Heart right ventricle (tissue), 16 donors: ENCODE measurements around the gene EIF5. TPM values are rescaled to one million over a fixed set of nuclear protein-coding genes. Genes with fewer than 3 reads are reported as not detected.

Experiments
- ATAC-seq, 8 donors: fragments of 200-7000 bp; cut with Tn5 transposase; one replicate each; pipeline ENCODE4 v1.9.1; 2020; ENCODE audit warnings: mild to moderate bottlenecking in 8 of 8, moderate library complexity in 8 of 8, moderate number of reproducible peaks in 1 of 8
- DNase-seq, 2 donors: peaks; one replicate each; pipeline ENCODE4 v3.0.0-alpha.2; 2020
- H3K27ac ChIP-seq, 10 donors: fragments of 200-600 bp; sonication (generic) in 2 of 10; one replicate each; pipeline versions ENCODE4 v1.5.0 to v1.8.0; 2020 to 2022; ENCODE audit warnings: mild to moderate bottlenecking in 3 of 10
- H3K27me3 ChIP-seq, 7 donors: fragments of 200-600 bp; one replicate each; pipeline ENCODE4 v1.8.0; 2021 to 2022; ENCODE audit warnings: mild to moderate bottlenecking in 2 of 7
- H3K36me3 ChIP-seq, 9 donors: fragments of 200-600 bp; sonication (generic) in 1 of 9; one replicate each; pipeline versions ENCODE4 v1.5.0 to v1.8.0; 2020 to 2022; ENCODE audit warnings: mild to moderate bottlenecking in 2 of 9
- H3K4me1 ChIP-seq, 9 donors: fragments of 200-600 bp; sonication (generic) in 1 of 9; one replicate each; pipeline versions ENCODE4 v1.5.0 to v1.8.0; 2020 to 2022; ENCODE audit warnings: mild to moderate bottlenecking in 4 of 9
- H3K4me3 ChIP-seq, 10 donors: fragments of 200-600 bp; sonication (generic) in 2 of 10; one replicate each; pipeline versions ENCODE4 v1.5.0 to v1.8.0; 2020 to 2022; ENCODE audit warnings: mild to moderate bottlenecking in 7 of 10, moderate library complexity in 2 of 10
- H3K9me3 ChIP-seq, 11 donors: fragments of 200-600 bp in 10 of 11; sonication (generic) in 2 of 11; one replicate each; pipeline versions ENCODE4 v1.5.0 to v1.8.0; 2013 to 2022; ENCODE audit warnings: mild to moderate bottlenecking in 2 of 11, control low read depth in 1 of 11, moderate library complexity in 1 of 11
- CTCF ChIP-seq, 9 donors: fragments of 200-600 bp; sonication (generic) in 2 of 9; IDR thresholded peaks; one replicate each; pipeline versions ENCODE4 v1.5.0 to v1.8.0; 2021 to 2022; ENCODE audit warnings: antibody characterized with exemption in 9 of 9, mild to moderate bottlenecking in 5 of 9, moderate library complexity in 1 of 9
- WGBS, 2 donors: extraction: QIAGEN DNeasy Blood & Tissue Kit; methylation state at CpG; one replicate each; pipeline ENCODE4 v1.1.7; 2013; ENCODE audit warnings: inconsistent platforms in 1 of 2; 5-methylcytosine and 5-hydroxymethylcytosine counted together
- intact Hi-C, 10 donors: fragments of 100-400 bp; cut with DNase I; formaldehyde crosslinking; loops; one replicate each; pipeline versions ENCODE4 v1.11.1 to v1.14.2; 2022
- polyA plus RNA-seq, 2 donors: library from polyadenylated mRNA; stranded (reverse); fragments of 200-250 nt; gene quantifications; one replicate each; pipeline ENCODE4 v1.2.3, GENCODE V29; 2013
- total RNA-seq, 10 donors: library from RNA; stranded (reverse); fragmentation: NEBNext Ultra II Directional in 3 of 10; extraction: Animal tissue kit (Norgen Biotek cat#: 25700) in 3 of 10; gene quantifications; one replicate each; pipeline versions ENCODE4 v1.2.1 to v1.2.4, GENCODE V29; 2021 to 2023
- donor health status: Arrhythmogenic right ventricular cardiomyopathy.
- donor health status: ischemic (EF 13 %, LVEDD 7.1; RV severe dilation, severe dysfunction).
- donor health status: healthy with polysubstance abuse.
- donor health status: DM: no; HTN: yes; CAD: no.
- donor health status: DM: no; HTN: no; CAD: no.
- donor health status: ischemic (EF 25% LVEDD 6.9; RV normal size, moderate dysfunction).
- donor health status: ischemic (EF 25% LVEDD 5.7; RV mildly dilated, moderate dysfunction).
- donor health status: healthy.
- donor health status: DM: yes; HTN: yes; CAD: no.
- donor health status: Ischemic cardiomyopathy.
- donor health status: ischemic (EF 35%, LVEDD 5.7; RV mildly dilated, moderate dysfunction).
- donor health status: nonischemic (EF 11% LVEDD 7.7; RV severe dilation, severe dysfunction).
- donor health status: DM: yes; HTN: yes; CAD: no.
- donor health status: PGD.
- donor health status: ischemic (EF 29% LVEDD 5.4; RV normal size, mild dysfunction).
- donor health status: nonischemic (EF 23%, LVEDD 6.1; RV moderate dilation, normal function).

EIF5 gene
- total and polyA plus RNA-seq, 12 donors, result 56.7 to 323 (median 230) TPM

- WGBS, 2 donors, result 62 to 63% methylated on average over 14 of the region's 14 CpGs
- H3K27ac ChIP-seq, result peak overlapping the region in 3 of 10 donors; percentile 36 to 70 (median 52)
- intact Hi-C loops, result no loop called here
Observed at GRCh38 chr14:103315351-103315911, 18.6 kb upstream of the EIF5 start.

GRCh38 chr14:103315941-103316340 lies 18.1 kb upstream of the EIF5 start:
- no peak for DNase-seq
- Histone ChIP-seq H3K4me3 (no peak overlapping the region), H3K36me3 (no peaks in the 10 kb centered on the region), H3K27me3 (peaks cover 0 to 11% (median 0%) of the 10 kb centered on the region in 7 donors), H3K27ac (peak overlapping the region in 3 of 10 donors; percentile 36 to 70 (median 52)), H3K4me1 (peaks cover 0 to 18% (median 4%) of the 10 kb centered on the region in 9 donors), H3K9me3 (no peaks in the 10 kb centered on the region)
- intact Hi-C loops, result no loop called here
- WGBS, 2 donors, result 90 to 93% methylated on average over 11 of the region's 11 CpGs
- peak in 2 of 8 donors; percentile 8 to 43 for ATAC-seq
- no peak for TF ChIP-seq CTCF (IDR thresholded peaks at IDR 0.05)

More at GRCh38 chr14:103315351-103315911, 18.6 kb upstream of the EIF5 start:
- Histone ChIP-seq H3K9me3 (no peaks in the 10 kb centered on the region), H3K36me3 (no peaks in the 10 kb centered on the region), H3K4me3 (no peak overlapping the region), H3K27me3 (peaks cover 0 to 6% (median 0%) of the 10 kb centered on the region in 7 donors), H3K4me1 (peaks cover 0 to 18% (median 4%) of the 10 kb centered on the region in 9 donors)
- peak; percentile 28 to 93 (median 60) for ATAC-seq
- peak in 1 of 2 donors; percentile 23 for DNase-seq
- TF ChIP-seq CTCF (IDR thresholded peaks at IDR 0.05), result no peak

- no peak overlapping the region for H3K27ac ChIP-seq
- H3K27me3 ChIP-seq, result peaks cover 0 to 13% (median 0%) of the 10 kb centered on the region in 7 donors
- TF ChIP-seq CTCF (IDR thresholded peaks at IDR 0.05), result no peak
- 92 to 94% methylated on average over 16 of the region's 16 CpGs for WGBS, 2 donors
- ATAC-seq, result peak in 1 of 8 donors; percentile 23
- H3K9me3 ChIP-seq, result no peaks in the 10 kb centered on the region
- peaks cover 0 to 18% (median 4%) of the 10 kb centered on the region in 9 donors for H3K4me1 ChIP-seq
- intact Hi-C loops, result no loop called here
- DNase-seq, result no peak
- no peaks in the 10 kb centered on the region for H3K36me3 ChIP-seq
- no peak overlapping the region for H3K4me3 ChIP-seq
Observed at GRCh38 chr14:103316721-103317121, 17.3 kb upstream of the EIF5 start.

- no peak for ATAC-seq
- intact Hi-C loops, result no loop called here
- WGBS, 2 donors, result 53 to 57% methylated on average over 9 of the region's 9 CpGs
Observed at GRCh38 chr14:103317251-103317650, 16.8 kb upstream of the EIF5 start.

More at GRCh38 chr14:103317251-103317650, 16.8 kb upstream of the EIF5 start:
- H3K9me3 ChIP-seq, result no peaks in the 10 kb centered on the region
- DNase-seq, result no peak
- H3K36me3 ChIP-seq, result no peaks in the 10 kb centered on the region
- peaks cover 0 to 18% (median 0%) of the 10 kb centered on the region in 7 donors for H3K27me3 ChIP-seq
- no peak overlapping the region for H3K4me3 ChIP-seq
- no peak for TF ChIP-seq CTCF (IDR thresholded peaks at IDR 0.05)
- H3K27ac ChIP-seq, result no peak overlapping the region
- peaks cover 0 to 18% (median 4%) of the 10 kb centered on the region in 9 donors for H3K4me1 ChIP-seq
